ENCODE data around the gene NPAS3. TPM values are rescaled to one million over a fixed set of nuclear protein-coding genes. Genes with fewer than 3 reads are reported as not detected.

Gene NPAS3
- total RNA-seq, 1 experiment from 2014 or later = not detected

- TF ChIP-seq CTCF (conservative IDR thresholded peaks at IDR 0.05) (no peak), EZH2 (IDR thresholded peaks at IDR 0.05; ENCODE audit: low read depth) (no peak)
- no peaks in the 10 kb centered on the region for H3F3A ChIP-seq (ENCODE audit: insufficient read depth, low read depth)
- ChIA-PET POLR2A (ENCODE audit: unreplicated experiment) (no interaction called here), CTCF (no interaction called here)
- H3K4me2 ChIP-seq = no peak overlapping the region
- no peak for DNase-seq
- H4K20me1 ChIP-seq (ENCODE audit: insufficient read depth) = no peaks in the 10 kb centered on the region
- no peak overlapping the region for H3K27ac ChIP-seq
- H2AFZ ChIP-seq = no peak overlapping the region
- H3K9me2 ChIP-seq (ENCODE audit: insufficient read depth) = no peaks in the 10 kb centered on the region
- H3K36me3 ChIP-seq (ENCODE audit: low read depth) = no peaks in the 10 kb centered on the region
- H3K9me3 ChIP-seq (ENCODE audit: insufficient read depth, low read depth) = no peaks in the 10 kb centered on the region
- intact Hi-C loops (cut with micrococcal nuclease; ENCODE audit: unreplicated experiment) = no loop called here
- H3K27me3 ChIP-seq (ENCODE audit: insufficient read depth, low read depth) = no peaks in the 10 kb centered on the region
- no peak overlapping the region for H3K4me3 ChIP-seq
- no TSS peak for BruUV-seq (replicated peaks)
- no peaks in the 10 kb centered on the region for H3K4me1 ChIP-seq (replicated peaks; ENCODE audit: insufficient read depth)
- no peaks in the 10 kb centered on the region for H3K79me2 ChIP-seq (ENCODE audit: low read depth)
Measured at GRCh38 chr14:33369041-33369440, 430.4 kb downstream of the NPAS3 start.

GRCh38 chr14:33369972-33370371, 431.3 kb downstream of the NPAS3 start:
- CTCF ChIA-PET = no interaction called here
- POLR2A ChIA-PET (ENCODE audit: unreplicated experiment) = no interaction called here
- Histone ChIP-seq H3K9me3 (ENCODE audit: insufficient read depth, low read depth) (no peaks in the 10 kb centered on the region), H3K9me2 (ENCODE audit: insufficient read depth) (no peaks in the 10 kb centered on the region), H3K4me2 (no peak overlapping the region), H3K4me1 (replicated peaks; ENCODE audit: insufficient read depth) (no peaks in the 10 kb centered on the region), H3K4me3 (no peak overlapping the region), H3F3A (ENCODE audit: insufficient read depth, low read depth) (no peaks in the 10 kb centered on the region), H3K36me3 (ENCODE audit: low read depth) (no peaks in the 10 kb centered on the region), H3K27me3 (ENCODE audit: insufficient read depth, low read depth) (no peaks in the 10 kb centered on the region), H2AFZ (no peak overlapping the region), H3K27ac (no peak overlapping the region), H4K20me1 (ENCODE audit: insufficient read depth) (no peaks in the 10 kb centered on the region), H3K79me2 (ENCODE audit: low read depth) (no peaks in the 10 kb centered on the region)
- TF ChIP-seq CTCF (conservative IDR thresholded peaks at IDR 0.05) (no peak), EZH2 (IDR thresholded peaks at IDR 0.05; ENCODE audit: low read depth) (no peak)
- intact Hi-C loops (cut with micrococcal nuclease; ENCODE audit: unreplicated experiment) = no loop called here
- no TSS peak for BruUV-seq (replicated peaks)
- DNase-seq = no peak

- H3K27ac ChIP-seq = no peak overlapping the region
- no peaks in the 10 kb centered on the region for H3K9me3 ChIP-seq (ENCODE audit: insufficient read depth, low read depth)
- intact Hi-C loops (cut with micrococcal nuclease; ENCODE audit: unreplicated experiment) = no loop called here
- no peaks in the 10 kb centered on the region for H3K36me3 ChIP-seq (ENCODE audit: low read depth)
- TF ChIP-seq CTCF (conservative IDR thresholded peaks at IDR 0.05) (no peak), EZH2 (IDR thresholded peaks at IDR 0.05; ENCODE audit: low read depth) (no peak)
- no peaks in the 10 kb centered on the region for H3F3A ChIP-seq (ENCODE audit: insufficient read depth, low read depth)
- no peaks in the 10 kb centered on the region for H3K27me3 ChIP-seq (ENCODE audit: insufficient read depth, low read depth)
- H3K79me2 ChIP-seq (ENCODE audit: low read depth) = no peaks in the 10 kb centered on the region
- no peaks in the 10 kb centered on the region for H4K20me1 ChIP-seq (ENCODE audit: insufficient read depth)
- no peak for DNase-seq
- H3K4me2 ChIP-seq = no peak overlapping the region
- no peaks in the 10 kb centered on the region for H3K9me2 ChIP-seq (ENCODE audit: insufficient read depth)
- no TSS peak for BruUV-seq (replicated peaks)
- no peaks in the 10 kb centered on the region for H3K4me1 ChIP-seq (replicated peaks; ENCODE audit: insufficient read depth)
- CTCF ChIA-PET = no interaction called here
- POLR2A ChIA-PET (ENCODE audit: unreplicated experiment) = no interaction called here
- no peak overlapping the region for H3K4me3 ChIP-seq
- no peak overlapping the region for H2AFZ ChIP-seq
Measured at GRCh38 chr14:33370426-33370825, 431.7 kb downstream of the NPAS3 start.
